Epithelial cell of alveolus of lung (primary cell): ENCODE measurements around the gene CCR8. TPM values are rescaled to one million over a fixed set of nuclear protein-coding genes. Genes with fewer than 3 reads are reported as not detected.

Experiments used
- total RNA-seq: library from RNA; depleted of rRNA; stranded (reverse); fragments of >200 nt; gene quantifications from 2 replicates; pipeline ENCODE4 v1.2.1, GENCODE V29; 2015

Gene CCR8, protein sequence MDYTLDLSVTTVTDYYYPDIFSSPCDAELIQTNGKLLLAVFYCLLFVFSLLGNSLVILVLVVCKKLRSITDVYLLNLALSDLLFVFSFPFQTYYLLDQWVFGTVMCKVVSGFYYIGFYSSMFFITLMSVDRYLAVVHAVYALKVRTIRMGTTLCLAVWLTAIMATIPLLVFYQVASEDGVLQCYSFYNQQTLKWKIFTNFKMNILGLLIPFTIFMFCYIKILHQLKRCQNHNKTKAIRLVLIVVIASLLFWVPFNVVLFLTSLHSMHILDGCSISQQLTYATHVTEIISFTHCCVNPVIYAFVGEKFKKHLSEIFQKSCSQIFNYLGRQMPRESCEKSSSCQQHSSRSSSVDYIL
- not detected in 2 replicates for total RNA-seq

DNA sequence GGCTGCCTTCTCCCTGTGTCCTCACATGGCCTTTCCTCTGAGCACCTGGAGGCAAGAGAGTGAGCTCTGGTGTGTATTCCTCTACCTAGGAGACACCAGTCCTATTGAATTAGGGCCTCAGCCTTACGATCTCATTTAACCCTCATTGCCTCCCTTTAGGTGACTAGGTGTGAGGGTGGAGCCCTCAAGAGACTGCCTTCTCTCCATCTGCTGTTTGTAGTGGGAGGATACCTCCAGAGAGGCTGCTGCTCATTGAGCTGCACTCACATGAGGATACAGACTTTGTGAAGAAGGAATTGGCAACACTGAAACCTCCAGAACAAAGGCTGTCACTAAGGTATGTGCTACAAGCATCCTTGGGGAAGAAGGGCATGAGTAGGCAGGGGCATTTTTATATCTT lies at the start of gene CCR8:
CCR8 (plus strand) TSS at position 217 of the 400 bp plus-strand sequence. CDS start 2,623 bp downstream, outside the sequence.

DNA sequence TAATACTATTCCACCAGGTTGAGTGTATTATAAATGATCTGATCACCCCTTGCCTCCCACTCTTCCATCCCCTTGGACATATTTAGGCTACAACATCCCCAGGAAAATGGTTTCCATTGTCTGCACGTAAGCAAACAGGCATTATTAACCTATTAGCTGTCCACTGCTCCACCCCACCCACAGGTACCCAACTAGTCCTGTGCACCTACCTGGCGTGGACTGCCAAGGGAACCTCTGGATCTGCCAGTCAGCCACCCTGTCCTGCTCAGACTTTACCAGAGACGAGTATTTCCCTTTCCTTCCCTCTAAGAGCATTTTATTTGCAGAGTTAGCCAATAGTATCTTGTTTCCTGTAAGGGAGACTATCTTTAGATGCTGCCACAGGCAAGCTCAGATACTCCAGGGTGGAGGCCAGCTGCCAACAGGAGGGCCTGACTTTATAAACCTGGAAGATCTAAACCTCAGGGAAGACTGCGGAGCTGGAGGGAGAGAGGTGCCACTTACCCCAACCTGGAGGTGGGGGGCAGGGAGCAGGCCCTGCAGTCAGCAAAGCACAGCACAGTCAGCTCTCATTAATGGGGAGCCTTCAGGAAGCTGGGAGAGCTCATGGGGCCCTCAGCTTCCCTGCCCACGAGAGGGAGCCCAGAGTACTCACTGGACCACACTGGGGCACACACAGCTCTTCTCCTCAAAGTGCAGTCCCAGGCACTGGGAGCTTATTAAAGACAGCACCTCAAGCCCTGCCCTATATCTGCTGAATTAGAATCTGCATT lies 49.6 kb upstream of the CCR8 start, which contains the start of gene CX3CR1:
CX3CR1 (minus strand) TSS at position 292 of the 773 bp plus-strand sequence. CDS start 13,527 bp downstream, outside the sequence.

Other genes starting within 250 kb of the CCR8 start
- gene GORASP1, start 222.1 kb upstream of the CCR8 start, total RNA-seq, result 28.8 and 43.6 TPM in 2 replicates
- gene TTC21A, start 222.0 kb upstream of the CCR8 start, total RNA-seq, result 0.91 and 2.1 TPM in 2 replicates
- gene CSRNP1, start 176.1 kb upstream of the CCR8 start, total RNA-seq, result 10.0 and 33.5 TPM in 2 replicates
- gene XIRP1, start 137.1 kb upstream of the CCR8 start, total RNA-seq, result not detected in 2 replicates
- gene CX3CR1, start 49.7 kb upstream of the CCR8 start, total RNA-seq, result 0.08 TPM in 1 of 2 replicates, not detected in the other
- 26.9 and 39.0 TPM in 2 replicates for gene SLC25A38, start 53.7 kb downstream of the CCR8 start, total RNA-seq
- gene RPSA, start 77.0 kb downstream of the CCR8 start, total RNA-seq, result 2,873 and 2,933 TPM in 2 replicates
- not detected in 2 replicates for gene MOBP, start 138.0 kb downstream of the CCR8 start, total RNA-seq